MG63 (cell line): ENCODE measurements around the gene PCDH15. TPM values are rescaled to one million over a fixed set of nuclear protein-coding genes. Genes with fewer than 3 reads are reported as not detected.
"Not testable (repeated sequence)": the region's sequence is repeated elsewhere in the genome, so short reads cannot be mapped to it uniquely, and the experiment has no call there.

Experiments used
- DNase-seq: peaks from one replicate; pipeline ENCODE4 v3.0.0-alpha.2; 2020
- H3K27me3 ChIP-seq: fragments of 250-450 bp; sonication (Bioruptor Pico); 2 replicates; pipeline ENCODE4 v1.5.1; 2020; ENCODE audit warnings: mild to moderate bottlenecking, moderate library complexity
- H3K36me3 ChIP-seq: fragments of 250-450 bp; sonication (Bioruptor Pico); 2 replicates; pipeline ENCODE4 v1.5.1; 2020; ENCODE audit warnings: mild to moderate bottlenecking, moderate library complexity
- H3K4me3 ChIP-seq: fragments of 250-450 bp; sonication (Bioruptor Pico); 2 replicates; pipeline ENCODE4 v1.5.1; 2020; ENCODE audit warnings: mild to moderate bottlenecking, moderate library complexity
- H3K9me3 ChIP-seq: fragments of 250-450 bp; sonication (Bioruptor Pico); 2 replicates; pipeline ENCODE4 v1.5.1; 2020; ENCODE audit warnings: mild to moderate bottlenecking, moderate library complexity
- total RNA-seq: library from RNA; depleted of rRNA; stranded (reverse); fragments of >200 nt; shearing (Covaris generic); gene quantifications from 2 replicates; pipeline ENCODE4 v1.2.3, GENCODE V29; 2014; ENCODE audit warnings: low replicate concordance

The PCDH15 gene
- total RNA-seq, 1 experiment from 2014 or later = not detected

GRCh38 chr10:54622017-54622416 lies 179.0 kb downstream of the PCDH15 start:
- Histone ChIP-seq H3K9me3 (no peaks in the 10 kb centered on the region), H3K27me3 (no peaks in the 10 kb centered on the region), H3K4me3 (no peak overlapping the region; the same call in 1 of the 2 replicates), H3K36me3 (no peaks in the 10 kb centered on the region)
- no peak for DNase-seq

DNA sequence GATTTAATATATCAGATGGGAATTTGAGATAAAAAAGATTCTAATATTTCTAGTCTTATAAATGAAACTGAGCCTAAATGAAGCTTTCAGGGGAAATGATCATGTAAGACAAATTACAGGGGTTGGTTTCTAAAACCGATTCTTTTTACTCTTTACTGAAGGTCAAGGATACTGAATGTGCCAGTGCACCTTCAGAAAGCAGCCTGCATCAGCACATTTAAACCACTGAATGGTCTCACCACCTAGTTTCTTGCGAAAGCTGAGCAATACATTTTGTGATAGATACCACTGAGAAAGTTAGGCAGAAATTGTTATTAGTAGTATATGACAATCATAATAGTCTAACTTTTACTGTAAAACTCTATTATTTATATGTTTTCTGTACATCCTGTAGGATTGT lies 180.7 kb downstream of the PCDH15 start:
- no peaks in the 10 kb centered on the region for H3K27me3 ChIP-seq
- no peak overlapping the region for H3K4me3 ChIP-seq
- DNase-seq = no peak
- H3K36me3 ChIP-seq = no peaks in the 10 kb centered on the region
- no peaks in the 10 kb centered on the region for H3K9me3 ChIP-seq

DNA sequence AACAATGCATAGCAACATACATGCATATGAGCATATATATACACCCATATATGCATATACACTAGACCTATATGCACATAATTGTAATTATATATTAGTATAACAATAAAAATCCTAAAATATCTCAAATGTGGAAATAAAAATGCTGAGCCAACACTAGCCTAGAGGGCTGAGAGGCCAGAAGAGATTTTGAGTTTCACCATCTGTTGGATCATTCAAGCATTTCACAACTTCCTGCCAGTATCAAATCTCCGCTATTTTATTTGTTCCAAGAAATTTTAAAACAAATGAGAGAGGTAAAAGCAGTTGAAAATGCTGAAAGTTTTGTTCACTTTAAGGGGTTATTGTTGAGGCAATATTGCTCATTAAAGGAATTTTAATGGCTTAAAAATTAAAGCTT lies 187.0 kb downstream of the PCDH15 start:
- Histone ChIP-seq H3K9me3 (no peaks in the 10 kb centered on the region), H3K27me3 (no peaks in the 10 kb centered on the region), H3K36me3 (no peaks in the 10 kb centered on the region), H3K4me3 (no peak overlapping the region)
- no peak for DNase-seq

DNA sequence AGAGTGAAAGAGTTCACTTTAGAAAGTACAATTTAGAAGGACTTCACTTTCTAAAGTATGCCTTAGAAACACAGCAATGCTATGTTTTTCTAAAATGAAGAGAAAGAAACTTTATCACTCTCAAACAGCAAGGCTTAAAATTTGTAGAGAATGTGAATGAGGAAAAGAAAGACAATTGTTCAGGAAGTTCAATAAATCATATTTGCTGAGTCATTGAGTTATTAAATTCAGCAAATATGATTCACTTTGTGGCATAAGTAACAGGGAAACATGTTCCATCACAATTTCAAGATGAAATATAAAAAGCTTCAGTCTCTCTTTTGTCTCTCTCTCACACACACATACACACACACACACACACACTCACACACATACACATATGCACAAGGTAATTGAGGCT lies 187.9 kb downstream of the PCDH15 start:
- Histone ChIP-seq H3K4me3 (no peak overlapping the region), H3K9me3 (no peaks in the 10 kb centered on the region), H3K27me3 (no peaks in the 10 kb centered on the region), H3K36me3 (no peaks in the 10 kb centered on the region)
- no peak for DNase-seq

GRCh38 chr10:54609423-54609822 lies 191.6 kb downstream of the PCDH15 start:
- no peaks in the 10 kb centered on the region for H3K27me3 ChIP-seq
- no peaks in the 10 kb centered on the region for H3K9me3 ChIP-seq
- DNase-seq = no peak
- H3K36me3 ChIP-seq = no peaks in the 10 kb centered on the region
- H3K4me3 ChIP-seq = no peak overlapping the region

GRCh38 chr10:54607983-54608382 lies 193.0 kb downstream of the PCDH15 start:
- Histone ChIP-seq H3K9me3 (no peaks in the 10 kb centered on the region), H3K27me3 (no peaks in the 10 kb centered on the region), H3K36me3 (no peaks in the 10 kb centered on the region), H3K4me3 (no peak overlapping the region)
- no peak for DNase-seq

GRCh38 chr10:54594289-54594688 lies 206.7 kb downstream of the PCDH15 start:
- H3K27me3 ChIP-seq = no peaks in the 10 kb centered on the region
- H3K9me3 ChIP-seq = no peaks in the 10 kb centered on the region
- DNase-seq = no peak
- no peaks in the 10 kb centered on the region for H3K36me3 ChIP-seq
- H3K4me3 ChIP-seq = no peak overlapping the region

DNA sequence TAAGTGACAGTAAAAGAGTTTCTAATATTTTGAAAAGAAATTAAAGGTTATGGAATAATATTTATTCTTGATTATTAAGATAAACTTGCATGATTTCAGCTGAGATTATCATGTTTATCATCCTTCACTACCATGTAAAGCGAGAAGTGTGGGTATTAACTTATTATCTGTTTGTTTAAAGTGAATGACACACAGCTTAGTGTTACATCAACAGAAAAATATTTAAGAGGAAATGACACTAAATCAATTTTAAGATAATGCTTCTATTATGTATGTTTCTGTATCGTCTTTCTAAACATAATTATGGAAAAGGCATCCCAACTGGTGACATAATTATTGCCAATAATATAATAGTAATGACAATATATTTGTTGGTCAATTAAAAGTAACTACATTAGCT lies 213.1 kb downstream of the PCDH15 start:
- Histone ChIP-seq H3K9me3 (no peaks in the 10 kb centered on the region), H3K27me3 (no peaks in the 10 kb centered on the region), H3K4me3 (no peak overlapping the region), H3K36me3 (no peaks in the 10 kb centered on the region)
- no peak for DNase-seq

GRCh38 chr10:54585572-54585971 lies 215.5 kb downstream of the PCDH15 start:
- no peaks in the 10 kb centered on the region for H3K9me3 ChIP-seq
- DNase-seq = no peak
- no peaks in the 10 kb centered on the region for H3K27me3 ChIP-seq
- H3K4me3 ChIP-seq = no peak overlapping the region
- no peaks in the 10 kb centered on the region for H3K36me3 ChIP-seq

GRCh38 chr10:54577682-54578081 lies 223.3 kb downstream of the PCDH15 start:
- no peaks in the 10 kb centered on the region for H3K27me3 ChIP-seq
- no peaks in the 10 kb centered on the region for H3K36me3 ChIP-seq
- H3K4me3 ChIP-seq = no peak overlapping the region
- no peaks in the 10 kb centered on the region for H3K9me3 ChIP-seq
- DNase-seq = no peak

GRCh38 chr10:54576541-54576940 lies 224.5 kb downstream of the PCDH15 start:
- H3K9me3 ChIP-seq = no peaks in the 10 kb centered on the region
- H3K27me3 ChIP-seq = no peaks in the 10 kb centered on the region
- no peaks in the 10 kb centered on the region for H3K36me3 ChIP-seq
- DNase-seq = no peak
- no peak overlapping the region for H3K4me3 ChIP-seq

DNA sequence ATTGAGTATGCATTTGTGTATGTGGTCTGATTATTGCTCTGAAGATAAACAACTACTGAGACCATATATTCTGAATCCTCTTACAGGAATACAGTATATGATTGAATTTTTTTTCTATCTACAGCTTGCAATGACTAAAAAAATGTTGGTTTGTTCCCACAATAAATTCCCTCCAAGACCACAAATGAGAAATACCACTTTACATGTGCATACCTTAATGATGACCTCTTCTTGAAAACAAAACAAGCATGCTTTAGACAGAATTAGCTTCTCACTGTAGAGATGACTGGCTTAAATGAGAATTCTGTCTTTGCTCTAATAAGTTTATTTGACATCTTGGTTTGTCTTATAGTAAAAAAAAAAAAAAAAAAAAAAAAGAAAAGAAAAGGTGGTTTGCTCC lies 241.5 kb downstream of the PCDH15 start:
- Histone ChIP-seq H3K9me3 (no peaks in the 10 kb centered on the region), H3K4me3 (no peak overlapping the region), H3K27me3 (no peaks in the 10 kb centered on the region), H3K36me3 (no peaks in the 10 kb centered on the region)
- DNase-seq = no peak

DNA sequence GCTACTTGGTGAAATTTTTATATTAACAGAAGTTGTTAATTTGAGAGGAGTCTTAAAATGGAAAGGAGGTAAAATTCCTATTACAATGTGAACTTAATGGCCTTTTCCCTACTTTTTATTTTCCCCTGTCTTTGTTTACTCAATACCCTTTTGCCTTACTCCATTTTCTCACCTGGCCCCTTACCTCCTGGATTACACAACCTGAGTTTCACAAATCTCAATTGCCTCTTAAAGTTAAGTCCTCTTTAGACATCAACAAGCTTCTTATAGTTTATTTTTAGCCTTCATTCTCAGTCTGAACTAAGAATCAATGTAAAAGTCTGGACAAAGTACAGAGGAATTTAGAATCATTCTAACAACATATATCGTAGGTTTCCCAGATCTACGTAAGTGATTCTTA lies 247.0 kb downstream of the PCDH15 start:
- no peak overlapping the region for H3K4me3 ChIP-seq
- no peaks in the 10 kb centered on the region for H3K27me3 ChIP-seq
- no peaks in the 10 kb centered on the region for H3K36me3 ChIP-seq
- DNase-seq = no peak
- H3K9me3 ChIP-seq = no peaks in the 10 kb centered on the region

GRCh38 chr10:54550016-54550415 lies 251.0 kb downstream of the PCDH15 start:
- no peak for DNase-seq
- H3K4me3 ChIP-seq = no peak overlapping the region
- no peaks in the 10 kb centered on the region for H3K36me3 ChIP-seq
- no peaks in the 10 kb centered on the region for H3K27me3 ChIP-seq
- H3K9me3 ChIP-seq = no peaks in the 10 kb centered on the region

DNA sequence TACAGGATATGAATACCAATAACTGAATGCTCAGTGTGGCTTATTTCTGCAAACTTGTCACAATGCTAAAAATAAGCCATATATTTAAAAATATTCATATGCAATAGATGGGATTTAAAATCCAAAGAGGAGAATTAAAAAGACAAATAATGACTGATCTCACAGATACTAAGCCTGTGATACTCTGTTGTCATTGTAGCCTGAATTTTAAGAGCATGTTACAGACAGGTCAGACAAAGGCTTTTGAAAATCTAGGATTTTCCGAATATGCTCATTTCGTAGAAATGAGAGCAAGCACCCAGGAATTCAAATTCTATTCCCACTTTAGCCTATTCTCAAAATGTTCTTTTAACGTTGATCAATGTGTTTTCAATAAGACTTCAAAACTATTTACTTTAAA lies 269.7 kb downstream of the PCDH15 start:
- no peaks in the 10 kb centered on the region for H3K9me3 ChIP-seq
- no peak for DNase-seq
- no peaks in the 10 kb centered on the region for H3K36me3 ChIP-seq
- H3K27me3 ChIP-seq = no peaks in the 10 kb centered on the region
- H3K4me3 ChIP-seq = no peak overlapping the region

GRCh38 chr10:54530299-54530698 lies 270.7 kb downstream of the PCDH15 start:
- Histone ChIP-seq H3K4me3 (no peak overlapping the region), H3K9me3 (no peaks in the 10 kb centered on the region), H3K36me3 (no peaks in the 10 kb centered on the region), H3K27me3 (no peaks in the 10 kb centered on the region)
- DNase-seq = no peak

GRCh38 chr10:54525816-54526215 lies 275.2 kb downstream of the PCDH15 start:
- no peaks in the 10 kb centered on the region for H3K36me3 ChIP-seq
- H3K4me3 ChIP-seq = no peak overlapping the region
- no peaks in the 10 kb centered on the region for H3K27me3 ChIP-seq
- no peaks in the 10 kb centered on the region for H3K9me3 ChIP-seq
- no peak for DNase-seq

- not testable (repeated sequence) for H3K36me3 ChIP-seq, DNase-seq, H3K27me3 ChIP-seq, H3K9me3 ChIP-seq, H3K4me3 ChIP-seq
These were observed 285.8 kb downstream of the PCDH15 start for GRCh38 chr10:54515244-54515643.

DNA sequence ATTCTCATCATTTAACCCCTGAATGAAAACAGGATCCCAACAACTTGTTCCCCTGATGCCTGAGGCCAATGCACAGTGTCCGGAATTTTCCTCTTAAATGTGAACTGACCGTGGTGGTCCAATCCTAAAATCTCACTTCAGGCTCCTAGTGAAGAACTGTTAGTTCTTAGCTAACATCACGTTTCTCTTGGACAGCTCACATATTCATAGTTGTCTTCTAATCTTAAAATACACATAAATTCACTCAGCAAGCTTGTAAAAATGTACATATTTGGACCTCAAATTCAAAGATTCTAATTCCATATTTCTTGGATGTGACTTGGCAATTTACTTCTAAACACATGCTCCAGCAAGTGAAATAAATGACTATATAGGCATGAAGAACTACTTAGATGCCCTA lies 297.2 kb downstream of the PCDH15 start:
- Histone ChIP-seq H3K4me3 (no peak overlapping the region), H3K9me3 (no peaks in the 10 kb centered on the region), H3K36me3 (no peaks in the 10 kb centered on the region), H3K27me3 (no peaks in the 10 kb centered on the region)
- DNase-seq = no peak
